ENCODE measurements around the gene MAP3K14.
"Not testable (repeated sequence)": the region's sequence is repeated elsewhere in the genome, so short reads cannot be mapped to it uniquely, and the experiment has no call there.

MAP3K14 gene

DNA sequence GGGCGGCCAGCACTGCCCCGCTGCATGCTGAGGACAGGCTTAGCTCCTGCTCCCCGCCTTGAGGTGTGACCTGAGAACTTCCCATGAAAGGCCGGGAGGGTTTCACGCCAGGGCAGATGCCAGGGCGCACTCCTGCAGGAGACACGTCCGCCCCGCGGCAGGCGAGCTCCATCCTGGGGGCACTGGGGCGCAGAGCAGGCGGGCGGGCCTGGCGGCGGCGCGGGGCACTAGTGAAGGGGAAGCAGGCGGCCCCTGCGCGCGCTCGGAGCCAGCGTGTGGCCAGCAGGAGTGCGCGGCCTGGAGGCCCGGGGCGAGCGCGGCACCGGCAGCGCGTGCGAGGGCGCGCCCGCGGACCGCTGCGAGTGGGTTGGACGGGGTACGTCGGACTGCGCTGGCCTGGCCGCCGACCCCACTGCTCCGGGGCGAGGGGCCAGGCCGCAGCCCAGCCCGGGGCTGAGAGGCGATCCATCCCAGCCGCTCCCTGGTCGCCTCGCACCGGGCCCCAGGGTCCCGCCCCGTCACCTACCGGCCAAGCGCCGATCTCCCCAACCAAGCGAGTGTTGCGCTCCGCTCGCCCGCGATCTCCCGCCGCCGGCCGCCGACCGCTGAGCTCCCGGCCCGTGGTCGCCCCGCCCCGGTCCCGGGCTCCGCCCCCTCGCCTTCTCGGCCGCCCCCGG, at the start of gene MAP3K14:
Gene MAP3K14, minus strand, starts transcription at position 587 of the 677 bp plus-strand sequence. CDS start 26,275 bp downstream, outside the sequence.
- DNase-seq (ENCODE audit: low read depth, low spot score) = peak; percentile 88

- DNase-seq (ENCODE audit: low read depth, low spot score) = no peak
Observed at GRCh38 chr17:45366049-45366448, 49.2 kb upstream of the MAP3K14 start.

DNA sequence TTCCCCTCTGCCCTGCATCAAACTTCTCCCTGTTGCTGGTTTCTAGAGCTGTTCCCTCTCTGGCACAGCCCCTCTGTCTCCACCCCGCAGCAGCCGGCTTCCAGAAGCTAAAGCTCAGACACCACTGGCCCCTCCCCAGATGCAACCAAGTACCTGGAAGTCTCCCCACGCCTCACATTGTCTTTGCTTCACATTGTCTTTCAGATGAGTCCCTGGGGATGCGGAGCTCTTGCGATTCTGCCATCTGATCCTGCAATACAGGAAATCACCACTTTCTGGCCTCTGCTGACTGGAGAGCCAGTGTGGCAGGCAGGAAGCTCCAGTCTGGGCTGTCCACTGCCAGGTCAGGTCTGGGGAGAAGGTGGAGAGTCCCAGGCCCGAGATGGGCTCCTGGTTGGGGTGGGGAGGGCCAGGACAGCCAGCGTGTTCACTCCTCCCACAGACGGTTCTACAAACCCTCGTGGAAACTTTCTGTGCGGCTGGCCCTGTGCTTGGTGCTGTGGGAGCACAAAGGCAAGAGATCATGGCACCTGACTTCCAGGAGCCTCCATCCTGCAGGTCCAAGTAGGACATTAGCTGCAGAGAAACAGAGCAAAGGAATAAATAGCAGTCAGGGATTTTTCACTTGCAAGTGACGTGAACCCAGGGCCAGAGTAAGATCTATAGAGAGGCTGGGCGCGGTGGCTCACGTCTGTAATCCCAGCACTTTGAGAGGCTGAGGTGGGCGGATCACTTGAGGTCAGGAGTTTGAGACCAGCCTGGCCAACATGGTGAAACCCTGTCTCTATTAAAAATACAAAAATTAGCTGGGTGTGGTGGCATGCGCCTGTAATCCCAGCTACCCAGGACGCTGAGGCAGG, 47.9 kb upstream of the MAP3K14 start:
- DNase-seq (ENCODE audit: low read depth, low spot score) = no peak

- DNase-seq (ENCODE audit: low read depth, low spot score) = no peak
Observed at GRCh38 chr17:45363498-45363897, 46.7 kb upstream of the MAP3K14 start.

DNA sequence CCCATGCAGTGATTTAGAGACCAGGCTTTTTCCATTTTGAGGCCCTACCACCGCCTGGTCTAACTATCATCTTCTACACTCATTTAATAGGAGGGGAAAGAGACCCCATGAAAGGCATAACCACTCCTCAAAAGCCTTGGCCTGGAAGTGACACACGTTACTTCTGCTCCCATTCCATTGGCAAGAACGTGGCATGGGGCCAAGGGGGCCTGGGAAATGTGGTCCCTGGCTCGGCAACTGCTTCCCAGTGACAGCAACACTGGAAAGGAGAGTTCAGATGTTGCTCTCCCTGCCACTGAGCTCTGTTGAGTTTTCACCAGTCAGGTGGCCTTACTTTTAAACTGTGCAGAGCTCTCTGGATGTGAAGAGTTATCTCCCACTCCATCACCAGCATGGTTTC, 45.2 kb upstream of the MAP3K14 start:
- no peak for DNase-seq (ENCODE audit: low read depth, low spot score)

DNA sequence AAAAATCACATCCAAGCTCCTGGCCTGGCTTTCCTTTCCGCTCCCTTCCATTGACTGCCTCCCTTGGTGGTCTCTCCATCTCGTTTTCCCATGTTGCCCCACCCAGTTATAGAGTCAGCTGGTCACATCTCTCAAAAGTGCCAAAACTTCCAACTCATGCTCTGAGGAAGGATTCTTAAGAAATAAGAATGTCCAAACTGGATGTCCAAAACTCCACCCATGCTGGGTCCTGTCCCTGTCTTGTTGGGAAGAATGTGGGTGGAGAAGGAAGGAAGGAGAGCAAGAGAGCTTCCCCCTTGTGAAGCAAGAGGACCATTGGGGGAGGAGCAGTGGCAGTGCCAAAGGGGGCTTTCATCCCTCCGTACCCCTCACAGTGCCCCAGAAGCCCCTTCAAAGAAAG, 44.6 kb upstream of the MAP3K14 start:
- no peak for DNase-seq (ENCODE audit: low read depth, low spot score)

- no peak for DNase-seq (ENCODE audit: low read depth, low spot score)
Observed at GRCh38 chr17:45357364-45357997, 40.7 kb upstream of the MAP3K14 start.

DNA sequence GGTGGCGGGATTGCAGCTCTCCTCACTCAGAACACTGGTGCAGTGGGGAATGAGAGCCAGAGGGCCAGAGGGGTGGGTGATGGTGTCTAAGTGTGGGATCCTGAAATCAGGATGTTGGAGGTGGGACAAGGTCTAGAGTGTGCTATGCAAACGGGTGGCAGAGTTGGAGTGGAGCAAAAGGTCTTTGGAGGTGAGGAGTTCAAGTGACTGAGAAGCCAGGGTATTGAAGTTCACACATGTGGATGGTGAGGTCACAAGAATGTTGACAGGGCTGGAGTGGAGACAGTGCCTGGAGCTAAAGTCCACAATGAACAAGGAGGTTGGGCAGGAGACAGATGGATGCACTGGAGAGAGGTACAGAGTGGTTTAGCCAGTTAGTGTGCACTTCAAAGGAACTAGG, 38.3 kb upstream of the MAP3K14 start:
- no peak for DNase-seq (ENCODE audit: low read depth, low spot score)

DNA sequence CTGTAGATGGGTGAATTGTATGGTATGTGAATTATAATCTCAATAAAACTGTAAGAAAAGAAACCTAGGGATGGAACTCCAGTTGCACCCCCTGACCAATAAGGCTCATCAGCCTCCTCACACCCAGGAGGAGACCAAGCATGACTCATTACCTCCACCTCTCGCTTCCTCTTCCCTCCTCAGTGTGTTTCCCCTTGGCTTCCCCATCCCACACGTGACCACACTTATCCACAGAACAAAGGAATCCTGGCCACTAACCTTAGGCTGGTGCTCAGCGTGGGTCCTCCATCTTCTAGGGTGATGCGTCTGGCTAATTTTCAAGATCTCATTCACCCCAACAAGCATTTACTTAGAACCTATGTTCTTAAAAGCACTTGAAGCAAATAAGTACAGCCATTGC, 36.2 kb upstream of the MAP3K14 start:
- no peak for DNase-seq (ENCODE audit: low read depth, low spot score)

- DNase-seq (ENCODE audit: low read depth, low spot score) = no peak
Observed at GRCh38 chr17:45351831-45352230, 35.0 kb upstream of the MAP3K14 start.

DNA sequence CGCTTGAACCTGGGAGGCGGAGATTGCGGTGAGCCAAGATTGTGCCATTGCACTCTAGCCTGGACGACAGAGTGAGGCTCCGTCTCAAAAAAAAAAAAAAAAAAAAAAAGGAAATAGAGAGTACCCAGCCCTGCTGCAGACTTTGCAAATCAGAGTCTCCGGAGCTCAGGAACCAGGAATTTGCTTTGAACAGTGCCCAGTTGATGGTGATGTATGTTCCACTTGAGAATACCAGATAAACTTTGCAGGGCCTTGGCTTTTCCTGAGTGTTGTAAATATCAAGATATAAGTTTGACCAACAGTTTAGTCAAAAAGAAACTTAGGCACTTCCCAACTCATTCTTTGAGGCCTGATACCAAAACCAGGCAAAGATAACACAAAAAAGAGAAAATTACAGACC, 30.6 kb upstream of the MAP3K14 start:
- DNase-seq (ENCODE audit: low read depth, low spot score) = no peak

DNA sequence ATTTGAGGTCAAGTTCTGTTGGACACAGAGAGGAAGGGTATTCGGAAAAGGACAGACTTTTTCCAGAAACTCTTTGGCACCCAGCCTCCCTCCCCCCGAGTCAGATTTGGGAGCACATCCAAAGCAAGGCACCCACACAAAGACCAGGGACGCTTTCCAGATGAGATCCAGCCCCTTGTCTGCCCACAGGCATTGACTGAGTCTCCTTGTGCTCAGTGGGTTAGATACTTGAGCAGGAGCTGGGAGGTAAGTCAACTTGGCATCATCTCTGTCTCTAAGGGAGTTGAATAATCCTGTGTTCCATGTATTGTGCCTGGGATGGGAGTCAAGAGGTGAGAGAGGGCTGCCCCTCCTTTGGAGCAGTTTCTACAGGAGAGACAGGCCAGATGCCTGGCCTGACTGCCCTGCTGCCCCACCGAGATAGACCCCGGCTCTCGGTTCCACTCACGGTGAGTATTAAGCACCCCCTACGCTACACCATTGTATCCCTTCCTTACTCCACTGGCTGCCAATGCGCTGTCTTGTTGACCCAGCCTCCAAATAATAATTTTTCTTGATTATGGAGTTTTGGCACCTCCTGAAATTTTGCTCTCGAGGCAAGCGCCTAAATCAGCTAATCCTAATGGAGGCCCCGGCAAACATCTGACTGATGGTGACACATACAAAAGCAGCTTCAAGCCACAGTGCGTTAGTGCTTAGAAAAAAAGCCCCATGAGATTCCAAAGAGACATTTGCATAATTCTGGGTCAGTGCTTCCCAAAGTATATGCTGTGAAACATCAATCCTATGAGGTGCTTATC, 29.6 kb upstream of the MAP3K14 start:
- peak; percentile 64 for DNase-seq (ENCODE audit: low read depth, low spot score)

GRCh38 chr17:45345554-45346215, 28.9 kb upstream of the MAP3K14 start:
- DNase-seq (ENCODE audit: low read depth, low spot score) = peak; percentile 10

DNA sequence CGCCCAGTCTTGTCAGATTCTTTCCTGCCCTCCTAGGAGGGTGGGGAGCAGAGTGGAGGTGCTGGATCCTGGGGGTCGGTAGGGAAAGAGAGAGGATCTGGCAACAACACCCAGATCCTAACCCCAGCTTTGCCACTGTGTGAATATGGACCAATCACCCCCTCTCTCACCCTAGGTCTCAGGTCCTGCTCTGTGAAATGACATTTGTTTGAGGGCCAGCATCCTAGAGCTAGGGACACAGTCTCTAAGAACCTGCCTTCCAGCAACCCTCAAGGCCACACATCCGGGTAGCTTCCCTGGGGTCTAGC, 28.4 kb upstream of the MAP3K14 start:
- no peak for DNase-seq (ENCODE audit: low read depth, low spot score)

- not testable (repeated sequence) for DNase-seq (ENCODE audit: low read depth, low spot score)
Observed at GRCh38 chr17:45343967-45344664, 27.3 kb upstream of the MAP3K14 start.

- DNase-seq (ENCODE audit: low read depth, low spot score) = no peak
Observed at GRCh38 chr17:45342871-45343526, 26.2 kb upstream of the MAP3K14 start.

DNA sequence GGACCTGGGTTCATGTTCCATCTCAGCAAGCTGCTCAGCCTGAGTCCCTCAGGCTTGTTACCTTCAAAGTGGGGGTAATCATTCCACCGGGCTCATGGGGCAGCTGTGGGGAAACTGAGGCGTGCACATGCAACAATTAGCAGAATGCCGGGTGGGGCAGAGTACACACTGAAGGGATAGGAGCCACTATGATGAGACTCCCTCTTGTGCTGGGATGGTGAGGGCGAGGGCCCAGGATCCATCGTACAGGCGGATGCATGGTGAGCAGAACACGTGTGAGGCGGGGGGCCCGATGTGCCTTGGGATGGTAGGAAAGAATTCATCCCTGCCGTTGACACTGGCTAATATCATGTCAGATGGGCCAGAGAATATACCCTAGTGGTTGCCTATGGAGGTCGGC, 25.5 kb upstream of the MAP3K14 start:
- no peak for DNase-seq (ENCODE audit: low read depth, low spot score)

DNA sequence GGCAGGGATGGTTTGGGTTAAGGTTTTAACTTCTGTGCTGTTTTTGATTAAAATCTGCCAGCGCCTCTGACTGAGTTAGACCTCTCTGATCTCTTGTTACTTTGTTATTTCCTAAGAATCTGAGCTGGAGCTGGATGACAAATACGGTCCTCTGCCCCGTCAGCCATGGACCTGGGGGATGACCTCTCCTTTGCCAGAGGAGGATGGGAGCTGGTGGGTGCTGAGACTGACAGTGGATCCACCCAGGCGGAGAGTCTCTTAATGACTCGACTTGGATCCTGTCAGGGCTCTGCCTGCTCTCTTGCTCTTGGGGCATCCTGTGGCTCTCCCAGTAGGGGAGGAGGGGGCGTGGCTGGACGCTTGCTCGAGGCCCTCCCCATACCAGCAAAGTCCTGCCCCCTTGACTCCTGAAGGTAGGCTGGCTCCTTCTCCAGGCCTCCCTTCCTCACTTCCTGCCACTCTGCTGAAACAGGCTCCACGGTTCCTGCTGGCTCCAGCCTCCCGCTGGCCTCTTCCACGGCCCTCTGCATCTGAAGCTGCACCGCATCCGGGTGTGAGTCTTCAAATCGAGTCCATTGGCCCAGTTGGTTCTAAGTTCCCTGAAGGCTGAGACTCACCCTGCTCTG, 24.8 kb upstream of the MAP3K14 start:
- peak; percentile 69 for DNase-seq (ENCODE audit: low read depth, low spot score)

Data from astrocyte of the hippocampus (primary cell).